GM23338 (cell line): Measurements from ENCODE around the gene GSTM2.

Experiments
- CTCF ChIP-seq, 2 experiments: fragments of 200-600 bp in 1 of 2; sonication (generic) in 1 of 2; conservative IDR thresholded peaks; 2 replicates each; pipeline versions ENCODE4 v1.5.1 to v1.6.1; 2016 to 2017; ENCODE audit warnings: antibody characterized with exemption in 2 of 2, low read depth in 2 of 2, mild to moderate bottlenecking in 2 of 2, moderate library complexity in 1 of 2
- EZH2phosphoT487 ChIP-seq: fragments of 200-600 bp; sonication (generic); IDR thresholded peaks from one replicate; pipeline ENCODE4 v1.8.1; 2018; ENCODE audit warnings: antibody characterized with exemption; ENCODE audit not compliant: unreplicated experiment

- TF ChIP-seq CTCF (conservative IDR thresholded peaks at IDR 0.05; ENCODE audit: low read depth in 2 of 2) (no peak), EZH2phosphoT487 (no peak)
These were observed 44.5 kb downstream of the GSTM2 start for GRCh38 chr1:109712321-109712864.
